GM23338 (cell line): ENCODE data around the gene GPR78. TPM values are rescaled to one million over a fixed set of nuclear protein-coding genes. Genes with fewer than 3 reads are reported as not detected.

Source experiments
- ATAC-seq: fragments of 200-7000 bp; cut with Tn5 transposase; 3 replicates; pipeline ENCODE4 v1.9.1; 2020
- DNase-seq: peaks from one replicate; pipeline ENCODE4 v3.0.0-alpha.2; 2015; ENCODE audit warnings: low spot score
- H2AFZ ChIP-seq: fragments of 200-600 bp; sonication (generic); 2 replicates; pipeline ENCODE4 v1.8.0; 2016; ENCODE audit warnings: antibody characterized with exemption, mild to moderate bottlenecking, moderate library complexity
- H3F3A ChIP-seq: fragments of 200-600 bp; sonication (generic); replicated peaks from 2 replicates; pipeline ENCODE4 v1.8.0; 2017; ENCODE audit warnings: antibody characterized with exemption, mixed run types, low read depth
- H3K27ac ChIP-seq: fragments of 200-600 bp; sonication (generic); 2 replicates; pipeline ENCODE4 v1.6.1; 2016; ENCODE audit warnings: low read depth
- H3K27me3 ChIP-seq: fragments of 200-600 bp; sonication (generic); 2 replicates; pipeline ENCODE4 v1.8.0; 2016; ENCODE audit warnings: mild to moderate bottlenecking, mixed run types, moderate library complexity; ENCODE audit not compliant: insufficient read depth
- H3K36me3 ChIP-seq: fragments of 200-600 bp; sonication (generic); 2 replicates; pipeline ENCODE4 v1.8.0; 2016; ENCODE audit warnings: mild to moderate bottlenecking; ENCODE audit not compliant: insufficient read depth
- H3K4me1 ChIP-seq: fragments of 200-600 bp; sonication (generic); 2 replicates; pipeline ENCODE4 v1.8.0; 2016; ENCODE audit warnings: mild to moderate bottlenecking, moderate library complexity; ENCODE audit not compliant: insufficient read depth
- H3K4me2 ChIP-seq: fragments of 200-600 bp; sonication (generic); 2 replicates; pipeline ENCODE4 v1.7.1; 2017; ENCODE audit warnings: mixed run types
- H3K4me3 ChIP-seq: fragments of 200-600 bp; sonication (generic); 2 replicates; pipeline ENCODE4 v1.6.1; 2016; ENCODE audit warnings: mixed run types
- H3K79me2 ChIP-seq: fragments of 200-600 bp; sonication (generic); replicated peaks from 2 replicates; pipeline ENCODE4 v1.8.0; 2017; ENCODE audit warnings: mild to moderate bottlenecking; ENCODE audit not compliant: insufficient read depth
- H3K9me2 ChIP-seq: fragments of 200-600 bp; sonication (generic); 2 replicates; pipeline ENCODE4 v1.8.0; 2017; ENCODE audit not compliant: insufficient read depth
- H4K20me1 ChIP-seq: fragments of 200-600 bp; sonication (generic); replicated peaks from 2 replicates; pipeline ENCODE4 v1.8.0; 2017; ENCODE audit warnings: mild to moderate bottlenecking; ENCODE audit not compliant: insufficient read depth
- H3K27ac Mint-ChIP-seq: 2 replicates; pipeline ENCODE4 v1.8.0; 2020; ENCODE audit warnings: inconsistent platforms, mild to moderate bottlenecking, moderate library complexity, mixed read lengths
- H3K27me3 Mint-ChIP-seq: 3 replicates; pipeline ENCODE4 v1.8.0; 2022; ENCODE audit warnings: low read depth, mild to moderate bottlenecking, moderate library complexity, mixed read lengths, inconsistent platforms; ENCODE audit not compliant: insufficient read depth, poor library complexity
- H3K36me3 Mint-ChIP-seq: 3 replicates; pipeline ENCODE4 v1.8.0; 2021; ENCODE audit warnings: low read depth, mild to moderate bottlenecking, inconsistent platforms, moderate library complexity, mixed read lengths
- H3K4me1 Mint-ChIP-seq: 3 replicates; pipeline ENCODE4 v1.8.0; 2020; ENCODE audit warnings: mild to moderate bottlenecking, inconsistent platforms, mixed read lengths
- H3K4me3 Mint-ChIP-seq: 3 replicates; pipeline ENCODE4 v1.8.0; 2021; ENCODE audit warnings: moderate library complexity, mild to moderate bottlenecking, inconsistent platforms, mixed read lengths
- H3K9me3 Mint-ChIP-seq: 3 replicates; pipeline ENCODE4 v1.8.0; 2020; ENCODE audit warnings: moderate library complexity, mild to moderate bottlenecking, inconsistent platforms, mixed read lengths
- EZH2 ChIP-seq: fragments of 200-600 bp; sonication (generic); IDR thresholded peaks from one replicate; pipeline ENCODE4 v1.8.0; 2017; ENCODE audit warnings: antibody characterized with exemption, mild to moderate bottlenecking, low read depth; ENCODE audit not compliant: unreplicated experiment
- EZH2phosphoT487 ChIP-seq: fragments of 200-600 bp; sonication (generic); IDR thresholded peaks from one replicate; pipeline ENCODE4 v1.8.1; 2018; ENCODE audit warnings: antibody characterized with exemption; ENCODE audit not compliant: unreplicated experiment
- NANOG ChIP-seq: IDR thresholded peaks from 2 replicates; pipeline ENCODE4 v1.6.1; 2016; ENCODE audit warnings: antibody characterized with exemption, borderline replicate concordance
- POLR2AphosphoS5 ChIP-seq: IDR thresholded peaks from 2 replicates; pipeline ENCODE4 v1.6.1; 2016; ENCODE audit warnings: antibody characterized with exemption, low read depth
- STAT1 ChIP-seq: IDR thresholded peaks from one replicate; pipeline ENCODE4 v1.6.1; 2016; ENCODE audit warnings: antibody characterized with exemption; ENCODE audit not compliant: unreplicated experiment
- ZNF114 ChIP-seq: fragments of 250-450 bp; sonication (Bioruptor Pico); IDR thresholded peaks from 2 replicates; pipeline ENCODE4 v1.5.0; 2020; ENCODE audit warnings: mild to moderate bottlenecking, moderate library complexity
- ZNF331 ChIP-seq: fragments of 250-450 bp; sonication (Bioruptor Pico); IDR thresholded peaks from 2 replicates; pipeline ENCODE4 v1.5.0; 2020; ENCODE audit warnings: low read depth, mild to moderate bottlenecking, moderate library complexity
- polyA plus RNA-seq: library from polyadenylated mRNA; unstranded; fragments of >200 nt; fragmentation: Nextera tagmentation; extraction: Ambion mirVana; gene quantifications from 2 replicates; pipeline ENCODE4 v1.2.1, GENCODE V29; 2016
- total RNA-seq: library from RNA; depleted of rRNA; stranded (reverse); fragments of >200 nt; shearing (Covaris generic); gene quantifications from 2 replicates; pipeline ENCODE4 v1.2.3, GENCODE V29; 2014
- TF ChIP-seq, protein P1 (sequence below), 2 experiments: fragments of 200-600 bp in 1 of 2; sonication (generic) in 1 of 2; conservative IDR thresholded peaks; 2 replicates each; pipeline versions ENCODE4 v1.5.1 to v1.6.1; 2016 to 2017; ENCODE audit warnings: antibody characterized with exemption in 2 of 2, low read depth in 2 of 2, mild to moderate bottlenecking in 2 of 2, moderate library complexity in 1 of 2
- TF ChIP-seq, protein P2 (sequence below): IDR thresholded peaks from 2 replicates; pipeline ENCODE4 v1.6.1; 2016; ENCODE audit warnings: antibody characterized with exemption
- TF ChIP-seq, protein P3 (sequence below): IDR thresholded peaks from one replicate; pipeline ENCODE4 v1.6.1; 2018; ENCODE audit warnings: antibody characterized with exemption; ENCODE audit not compliant: unreplicated experiment

The GPR78 gene
- total and polyA plus RNA-seq, 2 experiments from 2014 or later, result 0.82 to 2.7 TPM

- TF ChIP-seq ZNF114 (CRISPR knock-in tag) (no peak), STAT1 (no peak), EZH2 (no peak)
- TF ChIP-seq, protein P1, sequence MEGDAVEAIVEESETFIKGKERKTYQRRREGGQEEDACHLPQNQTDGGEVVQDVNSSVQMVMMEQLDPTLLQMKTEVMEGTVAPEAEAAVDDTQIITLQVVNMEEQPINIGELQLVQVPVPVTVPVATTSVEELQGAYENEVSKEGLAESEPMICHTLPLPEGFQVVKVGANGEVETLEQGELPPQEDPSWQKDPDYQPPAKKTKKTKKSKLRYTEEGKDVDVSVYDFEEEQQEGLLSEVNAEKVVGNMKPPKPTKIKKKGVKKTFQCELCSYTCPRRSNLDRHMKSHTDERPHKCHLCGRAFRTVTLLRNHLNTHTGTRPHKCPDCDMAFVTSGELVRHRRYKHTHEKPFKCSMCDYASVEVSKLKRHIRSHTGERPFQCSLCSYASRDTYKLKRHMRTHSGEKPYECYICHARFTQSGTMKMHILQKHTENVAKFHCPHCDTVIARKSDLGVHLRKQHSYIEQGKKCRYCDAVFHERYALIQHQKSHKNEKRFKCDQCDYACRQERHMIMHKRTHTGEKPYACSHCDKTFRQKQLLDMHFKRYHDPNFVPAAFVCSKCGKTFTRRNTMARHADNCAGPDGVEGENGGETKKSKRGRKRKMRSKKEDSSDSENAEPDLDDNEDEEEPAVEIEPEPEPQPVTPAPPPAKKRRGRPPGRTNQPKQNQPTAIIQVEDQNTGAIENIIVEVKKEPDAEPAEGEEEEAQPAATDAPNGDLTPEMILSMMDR (conservative IDR thresholded peaks at IDR 0.05; ENCODE audit: low read depth in 2 of 2), result no peak
These were observed 37.2 kb upstream of the GPR78 start (continued) for GRCh38 chr4:8542776-8543525.

DNA sequence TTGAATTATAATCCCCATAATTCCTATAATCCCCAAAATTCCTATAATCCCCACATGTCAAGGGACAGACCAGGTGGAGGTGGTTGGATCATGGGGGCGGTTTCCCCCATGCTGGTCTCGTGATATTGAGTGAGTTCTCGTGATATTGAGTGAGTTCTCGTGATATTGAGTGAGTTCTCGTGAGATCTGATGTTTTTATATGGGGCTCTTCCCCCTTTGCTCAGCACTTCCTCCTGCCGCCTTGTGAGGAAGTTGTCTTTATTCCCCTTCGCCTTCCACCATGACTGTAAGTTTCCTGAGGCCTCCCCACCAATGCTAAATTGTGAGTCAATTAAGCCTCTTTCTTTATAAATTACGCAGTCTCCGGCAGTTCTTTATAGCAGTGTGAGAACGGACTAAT lies 36.6 kb upstream of the GPR78 start:
- H3K36me3 ChIP-seq, result no peaks in the 10 kb centered on the region
- TF ChIP-seq, protein P1 (conservative IDR thresholded peaks at IDR 0.05; ENCODE audit: low read depth in 2 of 2), result no peak
- TF ChIP-seq ZNF331 (CRISPR knock-in tag), result no peak
- TF ChIP-seq, protein P2, sequence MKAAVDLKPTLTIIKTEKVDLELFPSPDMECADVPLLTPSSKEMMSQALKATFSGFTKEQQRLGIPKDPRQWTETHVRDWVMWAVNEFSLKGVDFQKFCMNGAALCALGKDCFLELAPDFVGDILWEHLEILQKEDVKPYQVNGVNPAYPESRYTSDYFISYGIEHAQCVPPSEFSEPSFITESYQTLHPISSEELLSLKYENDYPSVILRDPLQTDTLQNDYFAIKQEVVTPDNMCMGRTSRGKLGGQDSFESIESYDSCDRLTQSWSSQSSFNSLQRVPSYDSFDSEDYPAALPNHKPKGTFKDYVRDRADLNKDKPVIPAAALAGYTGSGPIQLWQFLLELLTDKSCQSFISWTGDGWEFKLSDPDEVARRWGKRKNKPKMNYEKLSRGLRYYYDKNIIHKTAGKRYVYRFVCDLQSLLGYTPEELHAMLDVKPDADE, result no peak
- no peak for TF ChIP-seq EZH2phosphoT487
- TF ChIP-seq, protein P3, sequence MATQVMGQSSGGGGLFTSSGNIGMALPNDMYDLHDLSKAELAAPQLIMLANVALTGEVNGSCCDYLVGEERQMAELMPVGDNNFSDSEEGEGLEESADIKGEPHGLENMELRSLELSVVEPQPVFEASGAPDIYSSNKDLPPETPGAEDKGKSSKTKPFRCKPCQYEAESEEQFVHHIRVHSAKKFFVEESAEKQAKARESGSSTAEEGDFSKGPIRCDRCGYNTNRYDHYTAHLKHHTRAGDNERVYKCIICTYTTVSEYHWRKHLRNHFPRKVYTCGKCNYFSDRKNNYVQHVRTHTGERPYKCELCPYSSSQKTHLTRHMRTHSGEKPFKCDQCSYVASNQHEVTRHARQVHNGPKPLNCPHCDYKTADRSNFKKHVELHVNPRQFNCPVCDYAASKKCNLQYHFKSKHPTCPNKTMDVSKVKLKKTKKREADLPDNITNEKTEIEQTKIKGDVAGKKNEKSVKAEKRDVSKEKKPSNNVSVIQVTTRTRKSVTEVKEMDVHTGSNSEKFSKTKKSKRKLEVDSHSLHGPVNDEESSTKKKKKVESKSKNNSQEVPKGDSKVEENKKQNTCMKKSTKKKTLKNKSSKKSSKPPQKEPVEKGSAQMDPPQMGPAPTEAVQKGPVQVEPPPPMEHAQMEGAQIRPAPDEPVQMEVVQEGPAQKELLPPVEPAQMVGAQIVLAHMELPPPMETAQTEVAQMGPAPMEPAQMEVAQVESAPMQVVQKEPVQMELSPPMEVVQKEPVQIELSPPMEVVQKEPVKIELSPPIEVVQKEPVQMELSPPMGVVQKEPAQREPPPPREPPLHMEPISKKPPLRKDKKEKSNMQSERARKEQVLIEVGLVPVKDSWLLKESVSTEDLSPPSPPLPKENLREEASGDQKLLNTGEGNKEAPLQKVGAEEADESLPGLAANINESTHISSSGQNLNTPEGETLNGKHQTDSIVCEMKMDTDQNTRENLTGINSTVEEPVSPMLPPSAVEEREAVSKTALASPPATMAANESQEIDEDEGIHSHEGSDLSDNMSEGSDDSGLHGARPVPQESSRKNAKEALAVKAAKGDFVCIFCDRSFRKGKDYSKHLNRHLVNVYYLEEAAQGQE, result no peak
- TF ChIP-seq POLR2AphosphoS5, result no peak
- no peak for TF ChIP-seq NANOG

More for the DNA sequence above, 36.6 kb upstream of the GPR78 start:
- Histone ChIP-seq H3K9me2 (no peaks in the 10 kb centered on the region), H3F3A (no peaks in the 10 kb centered on the region), H4K20me1 (no peaks in the 10 kb centered on the region), H2AFZ (0 out of 2 replicates have a peak overlapping the region, but pooled peaks have one; percentile 18), H3K4me2 (no peak overlapping the region), H3K79me2 (no peaks in the 10 kb centered on the region), H3K27ac (no peak overlapping the region), H3K27me3 (no peaks in the 10 kb centered on the region), H3K4me3 (no peak overlapping the region), H3K4me1 (peaks cover 9% of the 10 kb centered on the region)
- Mint-ChIP-seq H3K4me3 (no peak overlapping the region), H3K36me3 (no peaks in the 10 kb centered on the region), H3K27me3 (peaks cover 19% of the 10 kb centered on the region), H3K27ac (no peak overlapping the region), H3K4me1 (peaks cover 22% of the 10 kb centered on the region), H3K9me3 (no peaks in the 10 kb centered on the region)
- DNase-seq, result no peak
- ATAC-seq, result no peak
